Medulla oblongata (tissue), 1 donor: ENCODE measurements around the gene ENPP6.

ENCODE experiments used
- DNase-seq: peaks from one replicate; pipeline ENCODE4 v3.0.0-alpha.2; 2015; ENCODE audit errors: extremely low spot score

ENPP6 gene

GRCh38 chr4:184217634-184218033 lies at the start of gene ENPP6:
Gene ENPP6, minus strand, starts transcription at chr4:184217873. Its CDS starts 54 bp downstream, at chr4:184217819.
- DNase-seq = peak; percentile 36

GRCh38 chr4:184267206-184267608 lies 49.5 kb upstream of the ENPP6 start:
- DNase-seq = no peak

GRCh38 chr4:184265546-184266351 lies 48.1 kb upstream of the ENPP6 start:
- DNase-seq = no peak

GRCh38 chr4:184263910-184264732 lies 46.4 kb upstream of the ENPP6 start:
- DNase-seq = peak; percentile 98

GRCh38 chr4:184263461-184263860 lies 45.8 kb upstream of the ENPP6 start:
- no peak for DNase-seq

GRCh38 chr4:184262901-184263300 lies 45.2 kb upstream of the ENPP6 start:
- no peak for DNase-seq

GRCh38 chr4:184261246-184261645 lies 43.6 kb upstream of the ENPP6 start:
- DNase-seq = no peak

GRCh38 chr4:184259866-184260265 lies 42.2 kb upstream of the ENPP6 start:
- no peak for DNase-seq

- DNase-seq = no peak
Observed at GRCh38 chr4:184259081-184259480, 41.4 kb upstream of the ENPP6 start.

GRCh38 chr4:184255871-184256642 lies 38.4 kb upstream of the ENPP6 start:
- DNase-seq = no peak

- peak; percentile 83 for DNase-seq
Observed at GRCh38 chr4:184255361-184255760, 37.7 kb upstream of the ENPP6 start.

- no peak for DNase-seq
Observed at GRCh38 chr4:184253072-184253420, 35.4 kb upstream of the ENPP6 start.

GRCh38 chr4:184252136-184253071 lies 34.7 kb upstream of the ENPP6 start:
- DNase-seq = no peak

- DNase-seq = no peak
Observed at GRCh38 chr4:184251670-184251980, 34.0 kb upstream of the ENPP6 start.

- DNase-seq = peak; percentile 83
Observed at GRCh38 chr4:184250795-184251669, 33.4 kb upstream of the ENPP6 start.

GRCh38 chr4:184248216-184248615 lies 30.5 kb upstream of the ENPP6 start:
- DNase-seq = no peak

GRCh38 chr4:184247421-184247820 lies 29.7 kb upstream of the ENPP6 start:
- no peak for DNase-seq

GRCh38 chr4:184246426-184246825 lies 28.8 kb upstream of the ENPP6 start:
- DNase-seq = no peak

- DNase-seq = no peak
Observed at GRCh38 chr4:184238072-184238745, 20.5 kb upstream of the ENPP6 start.

- DNase-seq = no peak
Observed at GRCh38 chr4:184237612-184238011, 19.9 kb upstream of the ENPP6 start.
